Measurements from ENCODE around the gene EML1.

DNA sequence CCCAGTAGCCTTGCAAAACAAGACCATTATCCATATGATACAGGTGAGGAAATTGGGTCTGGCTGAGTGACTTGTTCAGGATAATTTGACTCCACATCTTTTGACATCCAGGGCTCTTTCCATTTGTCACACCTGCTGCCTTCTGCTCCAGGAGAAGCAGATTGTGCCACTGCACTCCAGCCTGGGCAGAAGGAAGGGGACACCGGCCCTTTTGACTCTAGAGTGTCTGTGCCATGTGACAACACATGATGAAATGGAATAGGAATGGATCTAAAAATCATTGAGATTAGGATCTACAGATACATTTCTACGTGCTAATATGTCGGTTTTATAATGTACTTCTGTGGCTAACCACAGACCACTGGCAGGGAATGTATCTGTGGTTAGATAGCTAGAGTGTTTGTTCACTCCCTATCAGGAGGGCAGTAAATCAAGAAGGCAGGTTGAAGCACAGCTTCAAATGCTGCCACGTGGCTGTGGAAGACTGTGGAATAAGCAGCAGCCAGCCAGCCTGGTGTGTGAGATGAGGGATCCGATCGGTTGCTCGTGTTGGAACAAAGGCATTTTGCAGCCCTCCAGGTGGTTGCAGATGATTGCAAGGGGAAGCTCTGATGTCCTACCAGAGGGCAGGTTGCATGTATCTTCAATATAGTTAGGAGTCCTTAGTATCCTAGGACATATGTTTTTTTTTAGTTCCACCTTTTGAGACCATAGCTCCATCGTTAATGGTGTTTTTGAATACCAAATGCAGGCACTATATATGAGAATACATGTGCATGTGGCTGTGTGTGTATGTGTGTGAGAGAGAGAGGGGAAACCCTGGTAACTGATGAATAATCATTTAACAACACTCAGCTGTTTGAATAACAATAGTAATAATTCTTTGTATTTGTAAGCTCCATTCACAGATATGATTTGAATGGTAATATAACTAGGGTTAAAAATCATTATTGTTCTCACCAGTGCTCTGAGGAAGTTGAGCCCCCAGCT, 28.6 kb downstream of the EML1 start:
- TF ChIP-seq CREM (CRISPR knock-in tag; IDR thresholded peaks at IDR 0.05) (no peak), NFE2L1 (CRISPR knock-in tag; IDR thresholded peaks at IDR 0.05) (no peak), EMX1 (CRISPR knock-in tag; IDR thresholded peaks at IDR 0.05) (no peak), JUN (CRISPR knock-in tag; IDR thresholded peaks at IDR 0.05) (no peak), SP1 (CRISPR knock-in tag; conservative IDR thresholded peaks at IDR 0.05) (no peak), ELF4 (CRISPR knock-in tag; IDR thresholded peaks at IDR 0.05; ENCODE audit: low read depth) (no peak)
- TF ChIP-seq, protein P1, sequence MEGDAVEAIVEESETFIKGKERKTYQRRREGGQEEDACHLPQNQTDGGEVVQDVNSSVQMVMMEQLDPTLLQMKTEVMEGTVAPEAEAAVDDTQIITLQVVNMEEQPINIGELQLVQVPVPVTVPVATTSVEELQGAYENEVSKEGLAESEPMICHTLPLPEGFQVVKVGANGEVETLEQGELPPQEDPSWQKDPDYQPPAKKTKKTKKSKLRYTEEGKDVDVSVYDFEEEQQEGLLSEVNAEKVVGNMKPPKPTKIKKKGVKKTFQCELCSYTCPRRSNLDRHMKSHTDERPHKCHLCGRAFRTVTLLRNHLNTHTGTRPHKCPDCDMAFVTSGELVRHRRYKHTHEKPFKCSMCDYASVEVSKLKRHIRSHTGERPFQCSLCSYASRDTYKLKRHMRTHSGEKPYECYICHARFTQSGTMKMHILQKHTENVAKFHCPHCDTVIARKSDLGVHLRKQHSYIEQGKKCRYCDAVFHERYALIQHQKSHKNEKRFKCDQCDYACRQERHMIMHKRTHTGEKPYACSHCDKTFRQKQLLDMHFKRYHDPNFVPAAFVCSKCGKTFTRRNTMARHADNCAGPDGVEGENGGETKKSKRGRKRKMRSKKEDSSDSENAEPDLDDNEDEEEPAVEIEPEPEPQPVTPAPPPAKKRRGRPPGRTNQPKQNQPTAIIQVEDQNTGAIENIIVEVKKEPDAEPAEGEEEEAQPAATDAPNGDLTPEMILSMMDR (IDR thresholded peaks at IDR 0.05), result no peak
- TF ChIP-seq, protein P2, sequence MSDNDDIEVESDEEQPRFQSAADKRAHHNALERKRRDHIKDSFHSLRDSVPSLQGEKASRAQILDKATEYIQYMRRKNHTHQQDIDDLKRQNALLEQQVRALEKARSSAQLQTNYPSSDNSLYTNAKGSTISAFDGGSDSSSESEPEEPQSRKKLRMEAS (CRISPR knock-in tag; IDR thresholded peaks at IDR 0.05), result no peak
- TF ChIP-seq, protein P3, sequence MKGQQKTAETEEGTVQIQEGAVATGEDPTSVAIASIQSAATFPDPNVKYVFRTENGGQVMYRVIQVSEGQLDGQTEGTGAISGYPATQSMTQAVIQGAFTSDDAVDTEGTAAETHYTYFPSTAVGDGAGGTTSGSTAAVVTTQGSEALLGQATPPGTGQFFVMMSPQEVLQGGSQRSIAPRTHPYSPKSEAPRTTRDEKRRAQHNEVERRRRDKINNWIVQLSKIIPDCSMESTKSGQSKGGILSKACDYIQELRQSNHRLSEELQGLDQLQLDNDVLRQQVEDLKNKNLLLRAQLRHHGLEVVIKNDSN (CRISPR knock-in tag; IDR thresholded peaks at IDR 0.05), result no peak

All from WTC11 (cell line).